Lung (tissue), 12 donors: ENCODE results near the gene RSL24D1. TPM values are rescaled to one million over a fixed set of nuclear protein-coding genes. Genes with fewer than 3 reads are reported as not detected.
A peak's percentile ranks its signal among the peaks of the same experiment; 100 is the strongest.

ENCODE experiments used
- ATAC-seq: fragments of 200-7000 bp; cut with Tn5 transposase; one replicate; pipeline ENCODE4 v1.9.1; 2020; ENCODE audit warnings: moderate number of reproducible peaks; ENCODE audit not compliant: insufficient read depth, low FRiP score
- DNase-seq, 3 donors: peaks; one replicate each; pipeline ENCODE4 v3.0.0-alpha.2; 2013 to 2017
- H3K27ac ChIP-seq, 2 donors: one replicate each; pipeline ENCODE4 v1.5.1; 2013; ENCODE audit warnings: mild to moderate bottlenecking in 2 of 2, moderate library complexity in 2 of 2, control low read depth in 1 of 2, inconsistent platforms in 1 of 2, low read depth in 1 of 2, low read length in 1 of 2
- H3K27me3 ChIP-seq, 3 donors: one replicate each; pipeline ENCODE4 v1.5.1; 2013; ENCODE audit warnings: low read length in 2 of 3; ENCODE audit not compliant: control insufficient read depth in 3 of 3, insufficient read depth in 3 of 3
- H3K36me3 ChIP-seq, 4 donors: one replicate each; pipeline ENCODE4 v1.5.1; 2013; ENCODE audit warnings: low read length in 4 of 4, mild to moderate bottlenecking in 1 of 4, moderate library complexity in 1 of 4; ENCODE audit not compliant: control insufficient read depth in 4 of 4, insufficient read depth in 4 of 4
- H3K4me1 ChIP-seq, 5 donors: one replicate each; pipeline ENCODE4 v1.5.1; 2013; ENCODE audit warnings: low read length in 5 of 5, mild to moderate bottlenecking in 2 of 5, moderate library complexity in 1 of 5; ENCODE audit not compliant: control insufficient read depth in 5 of 5, insufficient read depth in 5 of 5
- H3K4me3 ChIP-seq: one replicate; pipeline ENCODE4 v1.5.1; 2013; ENCODE audit warnings: mild to moderate bottlenecking, control low read depth, moderate library complexity
- H3K9ac ChIP-seq, 2 donors: one replicate each; pipeline ENCODE4 v1.5.1; 2013; ENCODE audit warnings: low read length in 2 of 2, control low read depth in 1 of 2; ENCODE audit not compliant: insufficient read depth in 1 of 2
- H3K9me3 ChIP-seq, 4 donors: one replicate each; pipeline ENCODE4 v1.5.1; 2013; ENCODE audit warnings: low read length in 3 of 4, mild to moderate bottlenecking in 1 of 4, moderate library complexity in 1 of 4; ENCODE audit not compliant: control insufficient read depth in 4 of 4, insufficient read depth in 3 of 4
- CTCF ChIP-seq: IDR thresholded peaks from 2 replicates; pipeline ENCODE4 v1.5.1; 2012; ENCODE audit warnings: mild to moderate bottlenecking; ENCODE audit errors: control extremely low read depth, extremely low read depth
- WGBS, 2 donors: extraction: QIAGEN DNeasy Blood & Tissue Kit; methylation state at CpG; one replicate each; pipeline ENCODE4 v1.1.7; 2013; 5-methylcytosine and 5-hydroxymethylcytosine counted together
- polyA plus RNA-seq, 2 donors: library from polyadenylated mRNA; stranded (reverse); fragments of 200-250 nt; gene quantifications; one replicate each; pipeline ENCODE4 v1.2.1, GENCODE V29; 2013
- total RNA-seq, 2 donors: library from RNA; depleted of rRNA in 1 of 2; stranded (reverse); fragments of >200 nt in 1 of 2; gene quantifications; one replicate each; pipeline ENCODE4 v1.2.1, GENCODE V29; 2014 to 2021
- donor health status: control.
- donor health status: control.
- donor health status: Bipolar disorder and iron deficiency.
- donor health status: healthy.
- donor health status: DM: yes; HTN: yes; CAD: no.

Gene RSL24D1
- total and polyA plus RNA-seq, 4 donors: 45.9 to 102 (median 63.9) TPM

- no peak for TF ChIP-seq CTCF
- DNase-seq (no peak), ATAC-seq (no peak)
- H3K4me3 ChIP-seq: no peak overlapping the region
- no peak overlapping the region for H3K9ac ChIP-seq
- no peaks in the 10 kb centered on the region for H3K9me3 ChIP-seq
- no peaks in the 10 kb centered on the region for H3K27me3 ChIP-seq
- H3K36me3 ChIP-seq: peaks cover 2 to 31% (median 12%) of the 10 kb centered on the region in 4 donors
- H3K4me1 ChIP-seq: no peaks in the 10 kb centered on the region
- 68 to 91% methylated on average over 2 of the region's 2 CpGs for WGBS, 2 donors
- H3K27ac ChIP-seq: no peak overlapping the region
Observed at GRCh38 chr15:55183679-55184078, 13.1 kb downstream of the RSL24D1 start.

GRCh38 chr15:55179141-55179540 lies 17.6 kb downstream of the RSL24D1 start:
- no peak for ATAC-seq
- no peaks in the 10 kb centered on the region for H3K27me3 ChIP-seq
- peaks cover 0 to 21% (median 12%) of the 10 kb centered on the region in 4 donors for H3K36me3 ChIP-seq
- DNase-seq: no peak
- H3K4me1 ChIP-seq: no peaks in the 10 kb centered on the region
- H3K27ac ChIP-seq: no peak overlapping the region
- H3K9me3 ChIP-seq: no peaks in the 10 kb centered on the region
- H3K9ac ChIP-seq: no peak overlapping the region
- no peak overlapping the region for H3K4me3 ChIP-seq
- no peak for TF ChIP-seq CTCF

- H3K4me1 ChIP-seq: no peaks in the 10 kb centered on the region
- H3K27me3 ChIP-seq: no peaks in the 10 kb centered on the region
- WGBS, 2 donors: 62 to 75% methylated on average over 4 of the region's 4 CpGs
- no peak overlapping the region for H3K4me3 ChIP-seq
- no peaks in the 10 kb centered on the region for H3K9me3 ChIP-seq
- H3K27ac ChIP-seq: no peak overlapping the region
- DNase-seq: peak in 2 of 3 donors; percentile 24 to 28
- no peak for TF ChIP-seq CTCF
- H3K36me3 ChIP-seq: peaks cover 0 to 2% (median 0%) of the 10 kb centered on the region in 4 donors
- ATAC-seq: no peak
- no peak overlapping the region for H3K9ac ChIP-seq
Observed at GRCh38 chr15:55170361-55170760, 26.4 kb downstream of the RSL24D1 start.

- peak; percentile 71 to 84 (median 74) for DNase-seq
- TF ChIP-seq CTCF: no peak
- Histone ChIP-seq H3K9me3 (no peaks in the 10 kb centered on the region), H3K27me3 (no peaks in the 10 kb centered on the region), H3K4me1 (no peaks in the 10 kb centered on the region), H3K36me3 (no peaks in the 10 kb centered on the region), H3K4me3 (no peak overlapping the region), H3K9ac (no peak overlapping the region), H3K27ac (no peak overlapping the region)
- 67 to 71% methylated on average over 11 of the region's 11 CpGs for WGBS, 2 donors
- ATAC-seq: peak; percentile 47
Observed at GRCh38 chr15:55168350-55168974, 28.3 kb downstream of the RSL24D1 start.
